AG04450 (cell line): ENCODE results near the gene WAC. TPM values are rescaled to one million over a fixed set of nuclear protein-coding genes. Genes with fewer than 3 reads are reported as not detected.

ENCODE experiments used
- CTCF ChIA-PET: fragments of 300-600, 350-600 bp; formaldehyde crosslinking; extraction: SDS; loops from one replicate; lab custom pipeline; 2022; ENCODE audit warnings: antibody characterized with exemption, inconsistent platforms; lab: Charles Lee
- POLR2A ChIA-PET: fragments of 350-600 bp; formaldehyde crosslinking; extraction: SDS; loops from one replicate; lab custom pipeline; 2021; ENCODE audit warnings: antibody characterized with exemption, inconsistent platforms; lab: Yijun Ruan, JAX
- DNase-seq: peaks from one replicate; pipeline ENCODE4 v3.0.0-alpha.2; 2011; ENCODE audit warnings: low read depth, low spot score
- H3K27ac ChIP-seq: one replicate; pipeline ENCODE4 v1.5.1; 2012; ENCODE audit warnings: low read depth, low read length, control low read depth
- H3K27me3 ChIP-seq: one replicate; pipeline ENCODE4 v1.6.0; 2012; ENCODE audit warnings: low read length; ENCODE audit not compliant: control insufficient read depth, insufficient read depth
- H3K4me3 ChIP-seq: 2 replicates; pipeline ENCODE4 v1.5.1; 2011; ENCODE audit warnings: mild to moderate bottlenecking, low read depth, low read length, control low read depth
- H3K9me3 ChIP-seq: 2 replicates; pipeline ENCODE4 v1.5.1; 2012; ENCODE audit warnings: low read length; ENCODE audit not compliant: control insufficient read depth, insufficient read depth
- CTCF ChIP-seq: IDR thresholded peaks from 2 replicates; pipeline ENCODE4 v1.5.1; 2011; ENCODE audit warnings: low read depth, low read length, control low read depth, inconsistent platforms
- polyA plus RNA-seq: library from polyadenylated mRNA; depleted of rRNA; stranded (reverse); fragments of >200 nt; gene quantifications from 2 replicates; pipeline ENCODE4 v1.2.3, GENCODE V29; 2011

Gene WAC
- polyA plus RNA-seq, 1 experiment, result 90.5 TPM

- Histone ChIP-seq H3K9me3 (no peaks in the 10 kb centered on the region), H3K4me3 (no peak overlapping the region), H3K27me3 (no peaks in the 10 kb centered on the region), H3K27ac (no peak overlapping the region)
- no peak for TF ChIP-seq CTCF
- no peak for DNase-seq
- ChIA-PET CTCF (no interaction called here), POLR2A (no interaction called here)
Measured at GRCh38 chr10:28503114-28503513, 29.8 kb upstream of the WAC start.

- Histone ChIP-seq H3K27ac (no peak overlapping the region), H3K9me3 (no peaks in the 10 kb centered on the region), H3K4me3 (no peak overlapping the region), H3K27me3 (peaks cover 4% of the 10 kb centered on the region)
- CTCF ChIA-PET, result no interaction called here
- POLR2A ChIA-PET, result no interaction called here
- no peak for DNase-seq
- no peak for TF ChIP-seq CTCF
Measured at GRCh38 chr10:28505359-28505959, 27.5 kb upstream of the WAC start.

DNA sequence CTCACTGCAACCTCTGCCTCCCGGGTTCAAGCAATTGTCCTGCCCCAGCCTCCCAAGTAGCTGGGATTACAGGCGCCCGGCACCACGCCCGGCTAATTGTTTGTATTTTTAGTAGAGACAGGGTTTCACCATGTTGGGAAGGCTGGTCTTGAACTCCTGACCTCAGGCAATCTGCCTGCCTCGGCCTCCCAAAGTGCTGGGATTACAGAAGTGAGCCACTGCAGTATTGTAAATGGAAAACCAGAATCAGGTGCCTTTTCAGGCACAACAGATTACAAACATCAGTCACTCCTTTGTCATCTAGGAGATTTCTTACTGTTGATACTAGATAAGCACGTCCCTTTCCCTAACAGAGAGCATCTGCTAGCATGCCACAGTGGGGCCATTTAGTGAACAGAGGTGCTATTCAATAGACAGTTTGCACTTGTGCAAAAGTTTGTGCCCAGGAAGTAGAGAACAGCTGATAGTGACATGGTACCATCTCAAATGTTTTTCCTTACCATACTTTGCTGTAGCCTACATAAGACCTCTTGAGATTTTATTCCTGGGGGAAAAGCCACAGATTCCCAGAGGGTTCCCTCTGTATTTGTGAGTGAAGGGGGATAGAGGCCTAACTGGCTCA, 24.5 kb upstream of the WAC start:
- POLR2A ChIA-PET, result no interaction called here
- no peak overlapping the region for H3K27ac ChIP-seq
- peaks cover 6% of the 10 kb centered on the region for H3K27me3 ChIP-seq
- no peak for DNase-seq
- H3K9me3 ChIP-seq, result no peaks in the 10 kb centered on the region
- CTCF ChIA-PET, result no interaction called here
- H3K4me3 ChIP-seq, result no peak overlapping the region
- no peak for TF ChIP-seq CTCF

GRCh38 chr10:28509286-28509685, 23.6 kb upstream of the WAC start:
- Histone ChIP-seq H3K9me3 (no peaks in the 10 kb centered on the region), H3K4me3 (no peak overlapping the region), H3K27ac (no peak overlapping the region), H3K27me3 (peaks cover 6% of the 10 kb centered on the region)
- no peak for DNase-seq
- CTCF ChIA-PET, result interaction anchor here (0.6 kb wide), 1 partner anchor 40 kb away, joined by 3 read pairs; no protein-coding TSS in a partner anchor
- POLR2A ChIA-PET, result no interaction called here
- TF ChIP-seq CTCF, result no peak

GRCh38 chr10:28514648-28515047, 18.3 kb upstream of the WAC start:
- ChIA-PET POLR2A (no interaction called here), CTCF (no interaction called here)
- DNase-seq, result no peak
- Histone ChIP-seq H3K4me3 (no peak overlapping the region), H3K9me3 (no peaks in the 10 kb centered on the region; the same call in 1 of the 2 replicates), H3K27ac (no peak overlapping the region), H3K27me3 (peaks cover 3% of the 10 kb centered on the region)
- TF ChIP-seq CTCF, result no peak
